HCT116 (cell line): ENCODE data around the gene NECAB2. TPM values are rescaled to one million over a fixed set of nuclear protein-coding genes. Genes with fewer than 3 reads are reported as not detected.

Experiments used
- ATAC-seq: fragments of 200-7000 bp; cut with Tn5 transposase; 2 replicates; pipeline ENCODE4 v1.9.1; 2020; ENCODE audit warnings: mild to moderate bottlenecking, moderate library complexity
- BruUV-seq: library from RNA; stranded (reverse); fragments of 400-500 nt; replicated peaks from 2 replicates; lab custom pipeline; 2021; lab: Mats Ljungman, UMichigan
- CTCF ChIA-PET: fragments of 300-600 bp; sonication (Branson Sonifier 250); formaldehyde crosslinking; loops from one replicate; lab custom pipeline; 2021; ENCODE audit warnings: antibody characterized with exemption; lab: Charles Lee
- POLR2A ChIA-PET: fragments of 300-600, 350-600 bp; sonication (Branson Sonifier 250); formaldehyde crosslinking; loops from one replicate; lab custom pipeline; 2021; ENCODE audit warnings: antibody characterized with exemption; lab: Charles Lee
- RAD21 ChIA-PET, 2 experiments: fragments of 300-600 bp; sonication (Branson Sonifier 250); formaldehyde crosslinking; loops; one replicate each; lab custom pipeline; 2023; ENCODE audit warnings: low total read pairs in 2 of 2; ENCODE audit not compliant: uncharacterized antibody in 2 of 2, unreplicated experiment in 2 of 2, low non-redundant PET in 1 of 2; lab: Charles Lee
- DNase-seq: peaks from one replicate; pipeline ENCODE4 v3.0.0-alpha.2; 2010; ENCODE audit warnings: low read depth, low spot score
- H2AFZ ChIP-seq: fragments of 200-600 bp; shearing (Covaris generic), sonication (generic); 2 replicates; pipeline ENCODE4 v1.6.1; 2017; ENCODE audit warnings: low read depth, mixed run types, mixed read lengths, antibody characterized with exemption, low read length; ENCODE audit not compliant: poor library complexity, severe bottlenecking
- H3K27ac ChIP-seq: 2 replicates; pipeline ENCODE4 v1.5.1; 2012; ENCODE audit warnings: low read depth, low read length
- H3K27me3 ChIP-seq: fragments of 200-600 bp; sonication (generic); 2 replicates; pipeline ENCODE4 v1.6.1; 2016; ENCODE audit warnings: mixed run types, low read length, mixed read lengths; ENCODE audit not compliant: insufficient read depth
- H3K36me3 ChIP-seq, 2 experiments: fragments of 200-500 bp in 1 of 2; fragments of 200-600 bp in 1 of 2; sonication (Bioruptor generic) in 1 of 2; sonication (generic) in 1 of 2; 2 replicates each; pipeline versions ENCODE4 v1.5.1 to v1.6.1; 2014 to 2016; ENCODE audit warnings: low read length in 2 of 2, inconsistent platforms in 1 of 2, mixed read lengths in 1 of 2, mixed run types in 1 of 2; ENCODE audit not compliant: insufficient read depth in 2 of 2, control insufficient read depth in 1 of 2
- H3K4me1 ChIP-seq, 2 experiments: fragments of 200-600 bp in 1 of 2; sonication (generic) in 1 of 2; 2 replicates each; pipeline versions ENCODE4 v1.5.1 to v1.6.1; 2012 to 2017; ENCODE audit warnings: low read length in 2 of 2, inconsistent platforms in 1 of 2, mild to moderate bottlenecking in 1 of 2, mixed read lengths in 1 of 2, mixed run types in 1 of 2, moderate library complexity in 1 of 2; ENCODE audit not compliant: insufficient read depth in 2 of 2, control insufficient read depth in 1 of 2
- H3K4me2 ChIP-seq: fragments of 200-600 bp; sonication (generic); 2 replicates; pipeline ENCODE4 v1.6.1; 2017; ENCODE audit warnings: mixed run types, low read length, mixed read lengths
- H3K4me3 ChIP-seq, 2 experiments: fragments of 200-600 bp in 1 of 2; sonication (generic) in 1 of 2; replicated peaks in 1 of 2; 2 replicates each; pipeline ENCODE4 v1.5.1; 2011 to 2016; ENCODE audit warnings: low read length in 2 of 2, control low read depth in 1 of 2, low read depth in 1 of 2, mild to moderate bottlenecking in 1 of 2, mixed read lengths in 1 of 2, mixed run types in 1 of 2
- H3K79me2 ChIP-seq: fragments of 200-600 bp; sonication (generic); 2 replicates; pipeline ENCODE4 v1.6.1; 2017; ENCODE audit warnings: mild to moderate bottlenecking, mixed run types, low read length, moderate library complexity, mixed read lengths; ENCODE audit not compliant: insufficient read depth
- H3K9ac ChIP-seq: fragments of 200-600 bp; sonication (generic); 2 replicates; pipeline ENCODE4 v1.6.1; 2016; ENCODE audit warnings: low read length, mixed read lengths
- H3K9me2 ChIP-seq: fragments of 200-600 bp; sonication (generic), shearing (Covaris generic); 2 replicates; pipeline ENCODE4 v1.6.1; 2017; ENCODE audit warnings: mixed run types, mild to moderate bottlenecking, moderate library complexity; ENCODE audit not compliant: insufficient read depth
- H3K9me3 ChIP-seq, 2 experiments: fragments of 200-500 bp in 1 of 2; fragments of 200-600 bp in 1 of 2; sonication (Bioruptor generic) in 1 of 2; sonication (generic) in 1 of 2; 2 replicates each; pipeline ENCODE4 v1.6.1; 2014 to 2017; ENCODE audit warnings: low read length in 2 of 2, mixed read lengths in 2 of 2, inconsistent platforms in 1 of 2, low read depth in 1 of 2, mild to moderate bottlenecking in 1 of 2, mixed run types in 1 of 2, moderate library complexity in 1 of 2; ENCODE audit not compliant: control insufficient read depth in 1 of 2, insufficient read depth in 1 of 2
- H4K20me1 ChIP-seq: fragments of 200-600 bp; sonication (generic), shearing (Covaris generic); 2 replicates; pipeline ENCODE4 v1.6.1; 2017; ENCODE audit warnings: mixed run types, mild to moderate bottlenecking, moderate library complexity; ENCODE audit not compliant: insufficient read depth
- ATF3 ChIP-seq: IDR thresholded peaks from 2 replicates; pipeline ENCODE4 v1.6.1; 2012
- CBX3 ChIP-seq: IDR thresholded peaks from 2 replicates; pipeline ENCODE4 v1.6.1; 2012; ENCODE audit warnings: low read depth
- CEBPB ChIP-seq: IDR thresholded peaks from 2 replicates; pipeline ENCODE4 v1.6.1; 2012; ENCODE audit warnings: low read depth
- CTCF ChIP-seq, 3 experiments: fragments of 200-600 bp in 1 of 3; sonication (generic) in 1 of 3; IDR thresholded peaks in 2 of 3; conservative IDR thresholded peaks in 1 of 3; 2 replicates each; pipeline ENCODE4 v1.5.1; 2012 to 2017; ENCODE audit warnings: low read depth in 2 of 3, low read length in 2 of 3, antibody characterized with exemption in 1 of 3, borderline replicate concordance in 1 of 3, control low read depth in 1 of 3, mild to moderate bottlenecking in 1 of 3, mixed read lengths in 1 of 3, mixed run types in 1 of 3, moderate library complexity in 1 of 3; ENCODE audit not compliant: insufficient read depth in 1 of 3
- EGR1 ChIP-seq: IDR thresholded peaks from 2 replicates; pipeline ENCODE4 v1.6.1; 2012; ENCODE audit warnings: low read depth
- ELF1 ChIP-seq: IDR thresholded peaks from 2 replicates; pipeline ENCODE4 v1.6.1; 2012; ENCODE audit warnings: low read depth, borderline replicate concordance
- EZH2 ChIP-seq: fragments of 200-600 bp; sonication (generic); IDR thresholded peaks from 2 replicates; pipeline ENCODE4 v1.6.1; 2017; ENCODE audit warnings: antibody characterized with exemption, mixed run types
- FOSL1 ChIP-seq: IDR thresholded peaks from 2 replicates; pipeline ENCODE4 v1.6.1; 2012; ENCODE audit warnings: low read depth
- POLR2A ChIP-seq: IDR thresholded peaks from 2 replicates; pipeline ENCODE4 v1.7.0; 2011; ENCODE audit warnings: borderline replicate concordance; ENCODE audit not compliant: insufficient read depth, insufficient read length; ENCODE audit errors: extremely low read depth
- POLR2AphosphoS5 ChIP-seq: IDR thresholded peaks from 2 replicates; pipeline ENCODE4 v1.6.1; 2011; ENCODE audit warnings: mild to moderate bottlenecking, low read depth, low read length, moderate library complexity
- RAD21 ChIP-seq: IDR thresholded peaks from 2 replicates; pipeline ENCODE4 v1.6.1; 2012; ENCODE audit warnings: low read depth, mild to moderate bottlenecking
- REST ChIP-seq: IDR thresholded peaks from 2 replicates; pipeline ENCODE4 v1.6.1; 2012; ENCODE audit warnings: low read depth
- SP1 ChIP-seq: IDR thresholded peaks from 2 replicates; pipeline ENCODE4 v1.6.1; 2012; ENCODE audit warnings: low read depth
- TCF7L2 ChIP-seq: IDR thresholded peaks from 2 replicates; pipeline ENCODE4 v1.7.0; 2011; ENCODE audit warnings: borderline replicate concordance, inconsistent platforms; ENCODE audit not compliant: insufficient read depth, insufficient read length; ENCODE audit errors: extremely low read depth
- ZNF274 ChIP-seq: fragments of 200-500 bp; sonication (Bioruptor generic); IDR thresholded peaks from 2 replicates; pipeline ENCODE4 v1.6.1; 2014; ENCODE audit warnings: mild to moderate bottlenecking, low read depth, low read length, inconsistent platforms
- intact Hi-C: fragments of 100-400 bp; cut with micrococcal nuclease; formaldehyde crosslinking; loops from 2 replicates; pipeline ENCODE4 v1.10.0; 2022
- total RNA-seq: library from RNA; stranded (reverse); gene quantifications from one replicate; pipeline ENCODE4 v1.2.1, GENCODE V29; 2021; ENCODE audit not compliant: unreplicated experiment
- TF ChIP-seq, protein P1 (sequence below): IDR thresholded peaks from 2 replicates; pipeline ENCODE4 v1.6.1; 2011; ENCODE audit warnings: mild to moderate bottlenecking, low read length, moderate library complexity; ENCODE audit not compliant: insufficient replicate concordance; ENCODE audit errors: extremely low read depth

NECAB2 gene
- total RNA-seq, 1 experiment from 2014 or later, result 0.61 TPM

DNA sequence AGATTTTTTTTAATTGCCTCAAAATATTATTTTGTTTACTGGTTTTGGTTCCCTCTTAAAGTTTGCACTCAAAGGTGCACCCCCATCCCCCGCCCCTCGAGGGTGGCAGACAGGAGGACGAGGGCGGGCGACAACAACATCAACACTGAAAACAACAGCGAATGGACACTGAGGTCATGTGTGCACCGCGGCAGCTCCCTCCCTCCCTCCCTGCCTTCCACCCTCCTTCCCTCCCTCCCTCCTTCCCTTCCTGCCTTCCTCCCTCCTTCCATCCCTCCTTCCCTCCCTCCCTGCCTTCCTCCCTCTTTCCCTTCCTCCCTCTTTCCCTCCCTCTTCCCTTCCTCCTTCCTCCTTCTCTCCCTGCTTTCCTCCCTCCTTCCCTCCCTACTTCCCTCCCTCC, 16.5 kb upstream of the NECAB2 start (continued):
- TF ChIP-seq, protein P1, sequence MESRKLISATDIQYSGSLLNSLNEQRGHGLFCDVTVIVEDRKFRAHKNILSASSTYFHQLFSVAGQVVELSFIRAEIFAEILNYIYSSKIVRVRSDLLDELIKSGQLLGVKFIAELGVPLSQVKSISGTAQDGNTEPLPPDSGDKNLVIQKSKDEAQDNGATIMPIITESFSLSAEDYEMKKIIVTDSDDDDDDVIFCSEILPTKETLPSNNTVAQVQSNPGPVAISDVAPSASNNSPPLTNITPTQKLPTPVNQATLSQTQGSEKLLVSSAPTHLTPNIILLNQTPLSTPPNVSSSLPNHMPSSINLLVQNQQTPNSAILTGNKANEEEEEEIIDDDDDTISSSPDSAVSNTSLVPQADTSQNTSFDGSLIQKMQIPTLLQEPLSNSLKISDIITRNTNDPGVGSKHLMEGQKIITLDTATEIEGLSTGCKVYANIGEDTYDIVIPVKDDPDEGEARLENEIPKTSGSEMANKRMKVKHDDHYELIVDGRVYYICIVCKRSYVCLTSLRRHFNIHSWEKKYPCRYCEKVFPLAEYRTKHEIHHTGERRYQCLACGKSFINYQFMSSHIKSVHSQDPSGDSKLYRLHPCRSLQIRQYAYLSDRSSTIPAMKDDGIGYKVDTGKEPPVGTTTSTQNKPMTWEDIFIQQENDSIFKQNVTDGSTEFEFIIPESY, result no peak
- no peak for TF ChIP-seq ZNF274
- no peak for TF ChIP-seq ATF3
- no peak for TF ChIP-seq EZH2
- no peak for TF ChIP-seq SP1
- TF ChIP-seq POLR2AphosphoS5, result no peak
- TF ChIP-seq REST, result no peak

GRCh38 chr16:83952587-83952939, 15.5 kb upstream of the NECAB2 start:
- TSS peak; percentile 82 for BruUV-seq
- peak overlapping the region; percentile 88 for H3K27ac ChIP-seq
- H3K9me3 ChIP-seq, result no peaks in the 10 kb centered on the region
- H3K36me3 ChIP-seq, result no peaks in the 10 kb centered on the region
- no peak overlapping the region for H2AFZ ChIP-seq
- TF ChIP-seq CTCF (IDR thresholded peaks at IDR 0.05 in 2 of 3, conservative IDR thresholded peaks at IDR 0.05 in 1 of 3; ENCODE audit: borderline replicate concordance in 1 of 3, insufficient read depth in 1 of 3, low read depth in 2 of 3, low read length in 2 of 3) (no peak), CEBPB (no peak), FOSL1 (no peak), SP1 (no peak), POLR2AphosphoS5 (no peak), EGR1 (no peak), ELF1 (no peak), RAD21 (no peak), CBX3 (no peak), TCF7L2 (no peak), POLR2A (no peak)
- ATAC-seq (peak; percentile 31), DNase-seq (peak; percentile 72)
- intact Hi-C loops, result loop anchor here (5.0 to 10.0 kb wide), 2 partner anchors 125 to 552 kb away; partner anchors contain the start of gene MEAK7
- no peaks in the 10 kb centered on the region for H3K27me3 ChIP-seq
- RAD21 ChIA-PET, result no interaction called here
- H3K4me2 ChIP-seq, result peak overlapping the region; percentile 92
- peak overlapping the region; percentile 66 to 77 for H3K4me3 ChIP-seq
- no peaks in the 10 kb centered on the region; the same call in 1 of the 2 replicates for H3K79me2 ChIP-seq
- POLR2A ChIA-PET, result interaction anchor here (2.2 kb wide), 1 partner anchor 61 kb away, joined by 10 read pairs; no protein-coding TSS in a partner anchor
- peak overlapping the region; percentile 74 for H3K9ac ChIP-seq
- peaks cover 20 to 31% of the 10 kb centered on the region in 2 experiments for H3K4me1 ChIP-seq
- H4K20me1 ChIP-seq, result no peaks in the 10 kb centered on the region
- H3K9me2 ChIP-seq, result no peaks in the 10 kb centered on the region
- CTCF ChIA-PET, result interaction anchor here (1.6 to 2.2 kb wide), 7 partner anchors 24 to 132 kb away, joined by 5 to 18 read pairs (median 11); no protein-coding TSS in a partner anchor
